GM12892 (cell line): Measurements from ENCODE around the gene KIF3C.

ENCODE experiments used
- DNase-seq: peaks from one replicate; pipeline ENCODE4 v3.0.0; 2011; ENCODE audit not compliant: insufficient read length
- FAIRE-seq: peaks from 2 replicates; lab custom pipeline; 2011; peaks lifted over from hg19 to GRCh38; lab: Jason Lieb, UNC
- POLR2A ChIP-seq: IDR thresholded peaks from 2 replicates; pipeline ENCODE4 v1.6.1; 2011; ENCODE audit warnings: low read depth, low read length, control low read depth
- POLR2AphosphoS5 ChIP-seq: IDR thresholded peaks from 2 replicates; pipeline ENCODE4 v1.6.1; 2011; ENCODE audit warnings: low read depth, low read length, control low read depth
- TAF1 ChIP-seq: IDR thresholded peaks from 2 replicates; pipeline ENCODE4 v1.6.1; 2011; ENCODE audit warnings: low read depth, mild to moderate bottlenecking, control low read depth, low read length, borderline replicate concordance

Gene KIF3C

GRCh38 chr2:25948437-25948836 is 33.9 kb downstream of the KIF3C start:
- FAIRE-seq: no peak
- TF ChIP-seq POLR2AphosphoS5 (no peak), POLR2A (no peak), TAF1 (no peak)
- no peak for DNase-seq

- no peak for FAIRE-seq
- DNase-seq: no peak
- TF ChIP-seq POLR2AphosphoS5: no peak
- no peak for TF ChIP-seq TAF1
- TF ChIP-seq POLR2A: no peak
These were observed 41.3 kb downstream of the KIF3C start for GRCh38 chr2:25941042-25941441.

- no peak for TF ChIP-seq POLR2A
- TF ChIP-seq POLR2AphosphoS5: no peak
- no peak for TF ChIP-seq TAF1
- DNase-seq: no peak
These were observed 43.0 kb downstream of the KIF3C start for GRCh38 chr2:25939257-25939668.

GRCh38 chr2:25938345-25938744 is 44.0 kb downstream of the KIF3C start:
- FAIRE-seq (no peak), DNase-seq (no peak)
- TF ChIP-seq TAF1 (no peak), POLR2A (no peak), POLR2AphosphoS5 (no peak)

More at GRCh38 chr2:25939257-25939668, 43.0 kb downstream of the KIF3C start:
- no peak for FAIRE-seq

GRCh38 chr2:25936889-25937545 is 45.3 kb downstream of the KIF3C start:
- FAIRE-seq: no peak
- TF ChIP-seq TAF1: no peak
- TF ChIP-seq POLR2AphosphoS5: no peak
- TF ChIP-seq POLR2A: no peak
- no peak for DNase-seq

- TF ChIP-seq POLR2A (no peak), TAF1 (no peak), POLR2AphosphoS5 (no peak)
- FAIRE-seq: no peak
- no peak for DNase-seq
These were observed 48.7 kb downstream of the KIF3C start for GRCh38 chr2:25933622-25934021.

GRCh38 chr2:25929789-25930473 is 52.4 kb downstream of the KIF3C start:
- DNase-seq: no peak
- TF ChIP-seq POLR2A: no peak
- no peak for FAIRE-seq

- no peak for DNase-seq
- no peak for TF ChIP-seq TAF1
- FAIRE-seq: no peak
These were observed 53.6 kb downstream of the KIF3C start for GRCh38 chr2:25928668-25929067.

GRCh38 chr2:25926984-25927756 is 55.1 kb downstream of the KIF3C start:
- DNase-seq (no peak), FAIRE-seq (no peak)

GRCh38 chr2:25922501-25922900 is 59.8 kb downstream of the KIF3C start:
- no peak for TF ChIP-seq POLR2A
- TF ChIP-seq TAF1: no peak
- no peak for TF ChIP-seq POLR2AphosphoS5
- FAIRE-seq: no peak
- DNase-seq: no peak

More at GRCh38 chr2:25926984-25927756, 55.1 kb downstream of the KIF3C start:
- TF ChIP-seq POLR2AphosphoS5 (no peak), TAF1 (no peak), POLR2A (no peak)

- DNase-seq: no peak
- no peak for TF ChIP-seq POLR2AphosphoS5
- no peak for TF ChIP-seq POLR2A
- TF ChIP-seq TAF1: no peak
- FAIRE-seq: no peak
These were observed 61.4 kb downstream of the KIF3C start for GRCh38 chr2:25920786-25921415.
